ENCODE measurements around the gene SRGAP3. TPM values are rescaled to one million over a fixed set of nuclear protein-coding genes. Genes with fewer than 3 reads are reported as not detected.

SRGAP3 gene
- total and polyA plus RNA-seq, 10 of the 15 experiments (the other 5 are each of a cell fraction or from before 2014, with no cell fraction given) = 0.32 to 1.7 (median 0.99) TPM

GRCh38 chr3:9100513-9100894 lies 148.9 kb downstream of the SRGAP3 start (continued):
- TF ChIP-seq E2F8 (IDR thresholded peaks at IDR 0.05; ENCODE audit: low read depth, partially characterized antibody) (no peak), CHD1 (IDR thresholded peaks at IDR 0.05; ENCODE audit: low read depth, low read length) (no peak), SMC3 (IDR thresholded peaks at IDR 0.05; ENCODE audit: borderline replicate concordance, low read length) (no peak), MXI1 (IDR thresholded peaks at IDR 0.05; ENCODE audit: low read depth, low read length) (no peak), RBBP5 (conservative IDR thresholded peaks at IDR 0.05) (no peak), RAD21 (IDR thresholded peaks at IDR 0.05; ENCODE audit: insufficient read depth, low read depth, low read length) (no peak), BMI1 (IDR thresholded peaks at IDR 0.05; ENCODE audit: borderline replicate concordance) (no peak), CHD4 (IDR thresholded peaks at IDR 0.05) (no peak), PAX5 (IDR thresholded peaks at IDR 0.05; ENCODE audit: borderline replicate concordance, low read depth, low read length) (0 out of 2 replicates have a peak, but pooled peaks have one; percentile 9), STAT1 (conservative IDR thresholded peaks at IDR 0.05) (no peak), BHLHE40 (IDR thresholded peaks at IDR 0.05; ENCODE audit: borderline replicate concordance in 1 of 2, low read depth in 2 of 2, low read length in 1 of 2) (peak in 1 of 2 experiments; percentile 42; a peak in 1 of 4 replicates), BCL11A (IDR thresholded peaks at IDR 0.05; ENCODE audit: low read depth, low read length) (no peak), BRCA1 (IDR thresholded peaks at IDR 0.05; ENCODE audit: low read depth, low read length) (no peak), MTA3 (IDR thresholded peaks at IDR 0.05; ENCODE audit: borderline replicate concordance, low read length) (no peak), ZBTB4 (CRISPR knock-in tag; IDR thresholded peaks at IDR 0.05) (no peak), CTCF (IDR thresholded peaks at IDR 0.05 in 2 of 3, conservative IDR thresholded peaks at IDR 0.05 in 1 of 3; ENCODE audit: control insufficient read depth in 2 of 3, extremely low read depth in 1 of 3, insufficient read depth in 1 of 3, low read depth in 3 of 3, low read length in 3 of 3) (no peak), ZNF207 (IDR thresholded peaks at IDR 0.05; ENCODE audit: borderline replicate concordance) (no peak), POLR2AphosphoS5 (IDR thresholded peaks at IDR 0.05; ENCODE audit: low read length) (no peak), IRF4 (IDR thresholded peaks at IDR 0.05; ENCODE audit: low read depth, low read length) (no peak)
- TF ChIP-seq, protein P1, sequence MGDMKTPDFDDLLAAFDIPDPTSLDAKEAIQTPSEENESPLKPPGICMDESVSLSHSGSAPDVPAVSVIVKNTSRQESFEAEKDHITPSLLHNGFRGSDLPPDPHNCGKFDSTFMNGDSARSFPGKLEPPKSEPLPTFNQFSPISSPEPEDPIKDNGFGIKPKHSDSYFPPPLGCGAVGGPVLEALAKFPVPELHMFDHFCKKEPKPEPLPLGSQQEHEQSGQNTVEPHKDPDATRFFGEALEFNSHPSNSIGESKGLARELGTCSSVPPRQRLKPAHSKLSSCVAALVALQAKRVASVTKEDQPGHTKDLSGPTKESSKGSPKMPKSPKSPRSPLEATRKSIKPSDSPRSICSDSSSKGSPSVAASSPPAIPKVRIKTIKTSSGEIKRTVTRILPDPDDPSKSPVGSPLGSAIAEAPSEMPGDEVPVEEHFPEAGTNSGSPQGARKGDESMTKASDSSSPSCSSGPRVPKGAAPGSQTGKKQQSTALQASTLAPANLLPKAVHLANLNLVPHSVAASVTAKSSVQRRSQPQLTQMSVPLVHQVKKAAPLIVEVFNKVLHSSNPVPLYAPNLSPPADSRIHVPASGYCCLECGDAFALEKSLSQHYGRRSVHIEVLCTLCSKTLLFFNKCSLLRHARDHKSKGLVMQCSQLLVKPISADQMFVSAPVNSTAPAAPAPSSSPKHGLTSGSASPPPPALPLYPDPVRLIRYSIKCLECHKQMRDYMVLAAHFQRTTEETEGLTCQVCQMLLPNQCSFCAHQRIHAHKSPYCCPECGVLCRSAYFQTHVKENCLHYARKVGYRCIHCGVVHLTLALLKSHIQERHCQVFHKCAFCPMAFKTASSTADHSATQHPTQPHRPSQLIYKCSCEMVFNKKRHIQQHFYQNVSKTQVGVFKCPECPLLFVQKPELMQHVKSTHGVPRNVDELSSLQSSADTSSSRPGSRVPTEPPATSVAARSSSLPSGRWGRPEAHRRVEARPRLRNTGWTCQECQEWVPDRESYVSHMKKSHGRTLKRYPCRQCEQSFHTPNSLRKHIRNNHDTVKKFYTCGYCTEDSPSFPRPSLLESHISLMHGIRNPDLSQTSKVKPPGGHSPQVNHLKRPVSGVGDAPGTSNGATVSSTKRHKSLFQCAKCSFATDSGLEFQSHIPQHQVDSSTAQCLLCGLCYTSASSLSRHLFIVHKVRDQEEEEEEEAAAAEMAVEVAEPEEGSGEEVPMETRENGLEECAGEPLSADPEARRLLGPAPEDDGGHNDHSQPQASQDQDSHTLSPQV (IDR thresholded peaks at IDR 0.05) = no peak
